Progenitor cell of endocrine pancreas (in vitro differentiated cells): ENCODE data around the gene SMPDL3A. TPM values are rescaled to one million over a fixed set of nuclear protein-coding genes. Genes with fewer than 3 reads are reported as not detected.

Experiments
- DNase-seq: peaks from one replicate; pipeline ENCODE4 v3.0.0; 2021; ENCODE audit warnings: low spot score; ENCODE audit not compliant: unreplicated experiment
- H3K27ac Mint-ChIP-seq: 2 replicates; pipeline ENCODE4 v1.8.0; 2021; ENCODE audit warnings: mild to moderate bottlenecking, moderate library complexity, mixed read lengths
- H3K27me3 Mint-ChIP-seq: 2 replicates; pipeline ENCODE4 v1.8.0; 2021; ENCODE audit warnings: mixed read lengths
- H3K36me3 Mint-ChIP-seq: 2 replicates; pipeline ENCODE4 v1.8.0; 2022; ENCODE audit warnings: mixed read lengths; ENCODE audit not compliant: insufficient read depth
- H3K4me1 Mint-ChIP-seq: 2 replicates; pipeline ENCODE4 v1.8.0; 2021; ENCODE audit warnings: low read depth, mixed read lengths
- H3K4me3 Mint-ChIP-seq: 2 replicates; pipeline ENCODE4 v1.8.0; 2021; ENCODE audit warnings: low read depth, mild to moderate bottlenecking, moderate library complexity, mixed read lengths
- H3K9me3 Mint-ChIP-seq: 2 replicates; pipeline ENCODE4 v1.8.0; 2021; ENCODE audit warnings: low read depth, mixed read lengths
- CTCF ChIP-seq: fragments of 200-600 bp; sonication (generic); IDR thresholded peaks from one replicate; pipeline ENCODE4 v1.5.0; 2021; ENCODE audit warnings: antibody characterized with exemption, mild to moderate bottlenecking; ENCODE audit not compliant: unreplicated experiment
- total RNA-seq: library from RNA; stranded (reverse); gene quantifications from 2 replicates; pipeline ENCODE4 v1.2.1, GENCODE V29; 2021

The SMPDL3A gene
- total RNA-seq, 1 donor from 2014 or later, result 8.6 TPM

DNA sequence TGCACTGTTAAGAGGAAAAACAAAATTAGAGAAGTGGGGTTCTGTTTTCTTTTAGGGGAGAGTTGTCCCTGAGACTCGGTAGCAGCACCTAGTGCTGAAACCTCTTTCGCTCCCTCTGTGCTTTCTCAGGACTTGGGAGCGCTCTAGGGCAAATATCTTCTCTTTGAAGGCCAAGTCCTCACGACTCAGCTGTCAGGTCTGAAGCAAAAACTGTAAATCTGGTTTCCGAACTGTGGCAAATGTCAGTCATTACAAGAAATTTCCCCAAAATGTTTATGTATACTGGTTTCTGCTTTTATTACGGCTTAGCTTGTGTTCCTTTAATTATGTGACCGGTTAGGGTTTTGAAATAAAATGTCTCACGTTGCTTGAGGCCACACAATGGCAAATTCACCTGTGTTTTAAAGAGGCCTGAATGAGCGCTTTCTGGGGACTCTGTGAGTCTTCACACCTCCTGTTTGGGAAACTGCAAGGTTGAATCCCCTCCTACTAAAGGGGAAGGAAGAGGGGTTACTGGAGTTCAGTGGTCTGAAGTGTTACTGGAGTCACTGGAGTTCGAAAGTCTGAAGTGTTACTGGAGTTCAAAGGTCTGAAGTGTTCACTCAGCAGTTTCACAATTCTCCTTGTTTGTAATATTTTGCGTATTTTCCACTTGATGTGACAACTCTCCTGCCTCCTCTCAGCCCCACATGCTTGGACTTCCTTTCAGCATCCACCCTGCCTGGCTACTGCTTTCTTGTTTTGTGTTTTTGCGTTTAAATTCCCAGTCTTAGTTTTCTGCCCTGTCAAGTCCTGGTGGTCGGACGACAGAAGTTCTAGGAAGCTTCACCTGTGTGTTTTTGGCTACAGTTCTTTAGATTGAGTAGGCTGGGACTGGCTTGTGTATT lies 1.6 kb downstream of the SMPDL3A start:
- no peak for TF ChIP-seq CTCF
- peaks cover 3% of the 10 kb centered on the region for H3K27me3 Mint-ChIP-seq
- no peaks in the 10 kb centered on the region for H3K9me3 Mint-ChIP-seq
- H3K36me3 Mint-ChIP-seq, result no peaks in the 10 kb centered on the region
- H3K4me1 Mint-ChIP-seq, result peaks cover 40% of the 10 kb centered on the region
- H3K27ac Mint-ChIP-seq, result peak overlapping the region; percentile 98
- H3K4me3 Mint-ChIP-seq, result peak overlapping the region; percentile 91
- DNase-seq, result no peak

- peaks cover 3% of the 10 kb centered on the region for H3K27me3 Mint-ChIP-seq
- TF ChIP-seq CTCF, result no peak
- peaks cover 40% of the 10 kb centered on the region for H3K4me1 Mint-ChIP-seq
- H3K27ac Mint-ChIP-seq, result peak overlapping the region; percentile 98
- H3K9me3 Mint-ChIP-seq, result no peaks in the 10 kb centered on the region
- H3K4me3 Mint-ChIP-seq, result peak overlapping the region; percentile 91
- no peak for DNase-seq
- no peaks in the 10 kb centered on the region for H3K36me3 Mint-ChIP-seq
Measured at GRCh38 chr6:122791310-122791679, 2.2 kb downstream of the SMPDL3A start.

DNA sequence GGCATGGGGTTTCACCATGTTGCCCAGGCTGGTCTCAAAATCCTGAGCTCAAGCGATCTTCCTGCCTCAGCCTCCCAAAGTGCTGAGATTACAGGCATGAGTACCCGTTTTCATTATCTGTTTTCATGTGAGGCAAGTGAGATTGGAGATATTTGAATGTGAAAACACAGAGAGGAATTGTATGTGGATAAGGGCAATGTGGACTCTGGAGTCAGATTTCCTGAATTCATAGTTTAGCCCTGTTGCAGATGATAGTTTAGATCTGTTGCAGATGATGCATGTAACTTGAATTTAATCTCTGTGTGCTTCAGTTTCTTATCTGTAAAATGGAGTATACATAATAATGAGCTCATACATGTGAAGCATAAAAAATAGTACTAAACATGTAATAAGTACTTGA lies 3.7 kb downstream of the SMPDL3A start:
- Mint-ChIP-seq H3K36me3 (no peaks in the 10 kb centered on the region), H3K9me3 (no peaks in the 10 kb centered on the region), H3K27me3 (no peaks in the 10 kb centered on the region), H3K4me1 (peaks cover 42% of the 10 kb centered on the region), H3K4me3 (peak overlapping the region; percentile 32), H3K27ac (peak overlapping the region; percentile 10)
- TF ChIP-seq CTCF, result no peak
- no peak for DNase-seq

DNA sequence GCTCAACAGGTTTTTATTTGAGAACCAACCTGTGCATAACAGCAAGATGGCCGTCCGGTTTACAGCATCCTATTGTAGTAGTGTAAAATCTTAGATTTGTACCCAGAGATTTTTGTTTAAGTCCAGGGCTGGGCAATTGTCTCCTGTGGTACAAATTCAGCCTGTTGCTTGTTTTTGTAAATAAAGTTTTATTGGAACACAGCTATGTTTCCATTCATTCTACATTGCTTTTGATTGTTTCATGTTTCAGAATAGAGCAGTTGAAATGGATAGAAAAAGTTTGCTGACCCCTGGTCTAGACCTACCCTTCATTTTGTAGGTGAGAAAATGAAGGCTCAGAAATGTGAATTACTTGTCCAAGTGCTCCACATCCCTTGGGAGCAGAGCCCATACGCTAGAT lies 8.5 kb downstream of the SMPDL3A start:
- no peaks in the 10 kb centered on the region for H3K27me3 Mint-ChIP-seq
- no peak overlapping the region for H3K4me3 Mint-ChIP-seq
- TF ChIP-seq CTCF, result no peak
- no peak for DNase-seq
- no peaks in the 10 kb centered on the region for H3K36me3 Mint-ChIP-seq
- no peaks in the 10 kb centered on the region for H3K9me3 Mint-ChIP-seq
- peak overlapping the region; percentile 88 for H3K27ac Mint-ChIP-seq
- H3K4me1 Mint-ChIP-seq, result peaks cover 46% of the 10 kb centered on the region

GRCh38 chr6:122798099-122798641 lies 9.1 kb downstream of the SMPDL3A start:
- Mint-ChIP-seq H3K9me3 (no peaks in the 10 kb centered on the region), H3K36me3 (no peaks in the 10 kb centered on the region), H3K4me3 (peak overlapping the region; percentile 18), H3K27ac (peak overlapping the region; percentile 88), H3K27me3 (no peaks in the 10 kb centered on the region), H3K4me1 (peaks cover 45% of the 10 kb centered on the region)
- no peak for DNase-seq
- TF ChIP-seq CTCF, result no peak
